ENCODE measurements around the gene TMEM63C.
"Not testable (repeated sequence)": the region's sequence is repeated elsewhere in the genome, so short reads cannot be mapped to it uniquely, and the experiment has no call there.

TMEM63C gene

DNA sequence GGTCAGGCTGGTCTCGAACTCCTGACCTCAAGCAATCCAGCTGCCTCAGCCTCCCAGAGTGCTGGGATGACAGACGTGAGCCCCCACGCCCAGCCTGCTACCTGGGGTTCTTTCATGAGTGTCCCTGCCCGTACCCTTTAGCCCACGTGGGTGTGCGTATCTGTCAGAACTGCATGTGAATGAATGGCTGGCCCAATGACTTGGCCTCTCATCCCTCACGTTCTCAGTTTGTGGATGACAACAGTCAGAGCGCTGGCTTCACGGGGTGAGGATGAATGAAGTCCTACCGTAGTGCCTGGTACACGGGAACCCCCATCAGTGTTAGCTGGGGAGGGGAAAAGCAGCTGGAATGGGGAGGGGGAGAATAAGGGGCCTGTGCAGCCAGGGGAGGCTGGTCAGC is 23.9 kb upstream of the TMEM63C start:
- DNase-seq, result no peak

DNA sequence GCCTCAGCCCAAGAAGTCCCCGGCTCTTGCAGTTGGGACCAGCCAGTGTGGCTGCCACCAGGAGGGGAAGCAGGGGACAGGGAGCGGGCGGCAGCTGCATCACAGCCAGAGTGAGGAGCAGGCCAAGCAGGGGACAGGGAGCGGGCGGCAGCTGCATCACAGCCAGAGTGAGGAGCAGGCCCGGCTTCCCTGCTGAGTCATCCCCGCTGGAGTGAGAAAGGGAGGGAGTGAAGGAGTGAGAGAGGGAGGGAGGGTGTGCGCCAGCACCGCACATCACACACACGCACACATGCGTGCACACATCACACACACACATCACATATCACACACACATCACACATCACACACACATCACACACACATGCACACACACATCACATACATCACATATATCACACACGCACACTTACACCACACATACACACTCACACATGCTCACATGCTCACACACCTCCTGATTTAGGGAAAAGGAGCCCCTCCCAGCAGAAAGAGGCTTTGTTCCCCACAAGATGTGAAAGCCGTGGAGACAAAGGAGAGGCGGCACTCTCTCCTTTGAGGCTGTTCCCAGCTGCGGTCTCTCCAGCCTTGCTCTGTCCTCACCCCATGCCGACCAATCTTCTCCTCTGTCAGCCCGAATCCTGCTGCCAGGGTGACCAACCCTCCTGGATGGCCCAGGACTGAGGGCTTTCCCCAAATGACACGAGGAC is 23.3 kb upstream of the TMEM63C start:
- DNase-seq, result peak in 2 of 3 donors; percentile 18 to 22

DNA sequence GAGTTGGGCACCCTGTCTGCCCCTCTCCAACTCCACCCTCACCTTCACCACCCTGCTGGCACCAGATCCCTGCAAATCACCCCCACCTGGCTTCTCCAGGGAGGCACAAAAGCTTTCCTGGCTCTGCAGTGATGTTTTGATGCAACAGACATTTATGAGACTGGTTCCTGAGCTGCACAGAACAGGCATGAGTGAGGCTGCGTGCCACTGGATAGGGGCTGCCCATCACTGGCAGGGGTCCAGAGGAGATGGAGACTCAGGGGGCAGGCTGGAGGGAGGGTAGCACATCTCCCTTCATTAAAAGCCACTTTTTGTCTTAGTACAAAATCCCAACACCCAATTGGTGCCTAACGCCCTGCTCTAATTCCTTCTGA is 22.7 kb upstream of the TMEM63C start:
- no peak for DNase-seq

DNA sequence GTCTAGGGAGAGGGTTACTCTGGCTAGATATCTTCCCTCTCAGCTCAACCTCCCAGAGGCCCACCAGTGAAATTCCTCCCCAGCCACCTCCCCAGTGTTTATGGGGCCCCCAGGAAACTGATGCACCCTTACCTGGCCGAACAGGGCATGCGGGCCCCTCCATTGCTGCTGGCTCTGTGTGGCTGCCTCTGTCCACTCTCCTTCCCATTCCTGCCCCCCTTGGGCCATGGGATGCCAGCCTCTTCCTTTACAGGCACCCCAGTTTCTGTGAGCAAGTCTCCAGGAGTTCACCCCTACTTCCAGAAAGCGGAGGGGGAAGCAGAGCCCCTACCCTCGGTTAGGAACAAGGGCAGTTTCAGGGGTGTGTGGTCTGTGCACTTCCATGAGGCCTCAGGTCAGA is 20.6 kb upstream of the TMEM63C start:
- DNase-seq, result no peak

DNA sequence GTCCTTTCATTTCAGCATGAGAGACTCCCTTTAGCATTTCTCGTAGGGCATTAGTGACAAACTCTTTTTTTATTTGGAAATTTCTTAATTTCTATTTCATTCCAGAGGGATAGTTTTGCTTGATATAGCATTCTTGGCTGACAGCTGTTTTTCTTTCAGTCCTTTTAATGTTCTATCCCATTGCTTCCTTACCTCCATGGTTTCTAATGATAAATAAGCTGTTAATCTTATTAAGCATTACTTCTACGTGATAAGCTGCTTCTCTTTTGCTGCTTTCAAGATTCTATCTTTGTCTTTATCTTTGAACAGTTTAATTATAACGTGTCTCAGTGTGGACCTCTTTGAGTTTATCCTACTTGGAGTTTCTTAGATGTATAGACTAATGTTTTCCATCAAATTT is 11.6 kb upstream of the TMEM63C start:
- no peak for DNase-seq

DNA sequence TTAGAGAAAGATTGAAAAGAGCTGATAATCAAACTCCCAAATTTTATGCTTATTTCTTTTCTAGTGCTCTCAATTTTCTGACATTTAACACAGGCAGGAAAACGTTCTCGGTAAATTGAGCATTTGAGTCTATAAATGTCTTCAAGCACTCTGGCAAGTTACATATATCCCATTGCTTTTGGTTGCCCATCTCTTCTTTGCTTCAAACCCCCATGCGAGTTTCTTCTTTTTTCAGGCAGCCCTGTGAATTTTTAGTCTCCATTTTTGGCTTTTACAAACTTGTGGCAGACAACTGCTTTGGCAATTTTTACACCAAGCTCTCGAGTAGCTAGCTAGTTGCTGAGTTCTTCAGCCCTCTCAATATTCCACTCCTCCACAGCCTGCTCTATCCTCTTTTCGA is 8.7 kb upstream of the TMEM63C start:
- DNase-seq, result no peak

DNA sequence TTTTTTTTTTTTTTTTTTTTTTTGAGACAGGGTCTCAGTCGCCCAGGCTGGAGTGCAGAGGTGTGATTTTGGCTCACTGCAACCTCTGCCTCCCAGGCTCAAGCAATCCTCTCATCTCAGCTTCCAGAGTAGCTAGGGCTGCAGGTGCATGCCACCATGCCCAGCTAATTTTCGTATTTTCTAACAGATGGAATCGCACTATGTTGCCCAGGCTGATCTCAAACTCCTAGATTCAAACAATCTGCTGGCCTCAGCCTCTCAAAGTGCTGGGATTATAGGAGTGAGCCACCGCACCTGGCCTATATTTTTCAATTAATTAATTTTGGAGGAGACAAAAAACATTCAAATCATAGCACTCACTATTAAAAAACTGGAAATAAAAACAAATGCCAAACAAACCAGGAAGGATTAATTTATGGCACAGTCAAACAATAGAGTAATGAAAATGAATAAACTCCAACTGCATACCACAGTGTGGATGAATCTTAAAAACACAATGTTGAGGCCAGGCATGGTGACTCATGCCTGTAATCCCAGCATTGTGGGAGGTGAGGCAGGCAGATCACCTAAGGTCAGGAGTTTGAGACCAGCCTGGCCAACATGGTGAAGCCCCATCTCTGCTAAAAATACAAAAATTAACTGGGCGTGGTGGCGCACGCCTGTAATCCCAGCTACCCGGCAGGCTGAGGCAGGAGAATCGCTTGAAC is 7.5 kb upstream of the TMEM63C start:
- not testable (repeated sequence) for DNase-seq

DNA sequence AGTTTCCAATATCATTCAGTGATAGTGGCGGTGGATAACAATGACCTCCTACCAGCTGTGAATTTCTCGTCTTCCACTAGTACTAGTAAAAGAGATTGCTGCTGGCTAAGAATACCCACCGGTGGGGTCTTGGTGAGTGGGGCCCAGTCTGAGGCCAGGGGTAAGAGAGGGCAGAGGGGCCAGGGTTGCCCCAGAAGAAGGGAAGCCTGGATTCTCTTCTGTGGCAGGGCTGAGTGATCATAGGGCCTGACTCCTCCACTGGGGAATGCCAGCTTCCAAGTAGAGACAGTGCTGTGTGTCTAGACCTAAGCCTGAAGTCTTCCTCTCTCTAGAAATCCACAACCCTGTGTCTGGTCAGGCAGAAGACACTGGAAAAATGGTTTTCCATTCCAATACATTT is 5.8 kb upstream of the TMEM63C start:
- DNase-seq, result no peak

DNA sequence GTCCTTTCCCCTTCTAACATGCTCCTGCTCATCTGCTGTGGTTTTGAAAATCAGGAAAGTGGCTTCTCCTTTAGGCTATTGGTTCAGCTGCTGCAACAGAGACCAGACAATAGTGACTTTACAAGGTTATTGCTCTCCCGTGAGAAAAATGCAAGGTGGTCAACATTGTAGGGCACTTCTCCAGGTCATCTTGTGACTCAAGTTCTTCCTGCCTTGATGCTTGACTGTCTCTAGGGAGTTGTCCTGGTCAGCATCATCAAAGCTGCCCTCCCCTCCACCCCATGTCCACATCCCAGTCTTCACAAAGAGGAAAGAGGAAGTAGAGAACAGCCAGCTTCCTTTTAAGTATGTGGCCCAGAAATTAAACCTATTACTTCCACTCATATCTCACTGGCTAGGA is 3.9 kb upstream of the TMEM63C start:
- peak in 2 of 3 donors; percentile 41 to 45 for DNase-seq

DNA sequence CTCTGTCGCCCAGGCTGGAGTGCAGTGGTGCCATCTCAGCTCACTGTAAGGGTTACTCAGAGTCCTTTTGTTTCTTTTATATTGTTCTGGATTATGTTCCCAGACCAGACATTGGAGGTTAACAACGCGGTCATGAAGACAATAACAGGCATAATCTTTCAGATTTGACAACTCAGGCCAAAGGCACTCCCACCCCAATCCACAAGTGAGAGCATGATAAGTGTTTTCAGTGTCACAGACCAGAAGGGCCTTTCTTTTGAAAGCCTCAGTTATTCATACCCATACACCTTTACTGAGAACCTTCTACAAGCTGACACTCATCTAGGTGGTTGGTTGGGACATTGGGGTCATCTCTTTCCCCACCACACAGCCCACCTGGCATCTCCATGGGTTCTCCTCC is 2.9 kb upstream of the TMEM63C start:
- no peak for DNase-seq

DNA sequence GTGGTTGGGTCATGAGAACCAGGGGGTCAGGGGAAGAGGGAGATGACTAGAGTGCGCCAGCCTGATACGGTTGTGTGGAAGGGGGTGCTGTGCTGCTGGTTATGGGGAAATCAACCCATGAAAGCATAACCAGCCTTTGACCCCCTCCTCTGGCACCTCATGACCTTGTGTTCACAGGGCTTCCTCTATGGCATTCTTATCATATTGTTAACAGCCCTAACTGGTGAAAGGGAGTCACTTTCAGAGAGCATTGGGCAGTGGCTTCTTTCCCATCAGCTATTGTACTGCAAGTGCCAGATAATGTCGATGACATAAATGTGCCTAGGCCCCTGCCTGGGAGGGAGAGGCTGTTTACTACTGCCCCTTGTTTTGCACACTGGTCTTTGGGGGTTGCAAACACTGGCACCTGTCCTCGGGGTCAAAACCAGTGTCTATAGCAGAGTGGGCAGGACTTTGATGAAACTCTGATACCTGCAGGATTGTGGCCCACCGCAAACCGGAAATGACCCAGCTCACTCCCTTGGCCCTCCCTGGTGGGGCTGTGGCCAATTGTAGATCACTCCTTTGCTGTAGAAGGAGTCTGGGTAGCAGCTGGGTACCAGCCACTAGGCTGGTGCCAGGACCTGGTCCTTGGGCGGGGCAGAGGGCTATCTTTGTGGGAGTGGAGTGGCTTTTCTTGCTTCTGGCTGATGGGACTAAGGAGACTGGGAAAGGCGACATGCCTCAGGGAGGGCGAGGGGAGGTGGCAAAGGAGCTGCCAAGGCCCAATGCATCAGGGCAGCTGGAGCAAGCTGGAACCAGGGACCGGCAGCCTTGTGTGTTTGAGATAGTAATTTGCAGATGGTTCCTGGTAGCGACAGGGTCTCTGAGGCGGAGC is 634 bp upstream of the TMEM63C start:
- no peak for DNase-seq

DNA sequence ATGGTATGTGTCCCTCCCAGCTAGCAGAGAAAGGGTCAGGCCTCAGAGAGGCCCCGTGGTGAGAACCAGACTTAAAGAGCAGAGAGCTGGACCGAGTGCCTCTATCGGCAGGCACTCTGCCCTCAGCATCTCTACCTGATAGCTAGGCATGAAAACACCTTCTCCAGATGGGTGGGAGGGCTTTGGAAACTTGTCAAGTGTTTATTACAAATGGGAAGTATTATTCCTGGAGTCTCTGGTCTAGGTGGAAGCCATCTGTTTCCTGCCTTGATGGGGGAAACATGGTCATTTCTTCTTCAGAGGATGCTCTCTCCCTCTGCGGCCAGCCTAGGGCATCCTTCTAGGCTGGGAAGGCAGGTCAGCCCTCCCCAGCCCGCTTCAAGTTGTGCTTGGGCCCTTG is 2.3 kb downstream of the TMEM63C start:
- no peak for DNase-seq

DNA sequence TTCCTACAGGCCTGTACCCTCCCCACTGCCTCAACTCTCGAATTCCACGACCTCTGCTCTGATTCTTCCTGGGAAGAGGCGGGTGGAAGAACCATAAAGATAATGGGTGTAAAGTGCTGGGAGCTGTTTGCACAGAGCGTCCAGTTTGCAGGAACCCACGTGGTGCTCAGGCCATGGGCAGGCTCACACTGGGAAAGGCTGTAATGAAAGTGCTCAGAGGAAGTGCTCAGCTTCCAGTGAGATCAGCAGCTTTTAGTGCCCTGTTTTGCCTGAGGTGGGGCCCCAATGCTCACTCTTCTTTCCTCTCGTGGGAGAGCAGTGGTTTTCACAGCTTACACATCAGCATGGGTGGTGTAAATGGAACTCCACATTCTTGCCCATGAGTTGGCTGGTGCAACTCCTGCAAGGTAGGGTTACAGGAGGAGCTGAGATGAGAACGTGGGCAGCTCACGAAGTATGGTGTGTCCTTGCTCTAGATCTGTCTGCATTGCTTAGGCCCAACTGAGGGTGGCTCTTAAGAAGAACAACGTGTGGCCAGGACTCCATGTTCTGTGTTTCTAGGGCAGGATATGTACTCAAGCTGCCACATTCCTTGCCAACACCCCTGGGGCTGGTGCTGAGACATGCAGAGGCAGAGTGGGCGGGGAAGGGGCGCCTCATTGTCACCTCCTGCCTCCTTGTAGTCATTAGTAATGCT is 2.9 kb downstream of the TMEM63C start:
- peak; percentile 18 to 27 (median 24) for DNase-seq

DNA sequence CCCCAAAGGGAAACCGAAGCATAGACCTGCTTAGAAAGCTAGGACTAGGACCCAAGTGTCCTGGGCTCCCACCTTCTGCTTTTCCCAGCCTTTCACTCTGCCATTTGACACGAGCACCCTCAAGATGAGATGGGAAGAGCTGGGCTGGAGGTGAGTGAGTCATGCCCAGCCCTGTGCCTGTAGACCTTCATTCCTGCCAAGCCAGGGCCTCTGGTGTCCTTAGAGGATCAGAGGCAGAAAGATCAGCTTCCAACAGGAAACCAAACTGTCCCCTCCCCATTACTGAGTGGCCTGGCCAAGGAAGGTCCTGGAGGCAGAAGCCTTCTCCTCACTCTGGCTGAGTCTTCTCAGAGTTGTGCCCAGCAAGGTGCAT is 3.5 kb downstream of the TMEM63C start:
- no peak for DNase-seq

DNA sequence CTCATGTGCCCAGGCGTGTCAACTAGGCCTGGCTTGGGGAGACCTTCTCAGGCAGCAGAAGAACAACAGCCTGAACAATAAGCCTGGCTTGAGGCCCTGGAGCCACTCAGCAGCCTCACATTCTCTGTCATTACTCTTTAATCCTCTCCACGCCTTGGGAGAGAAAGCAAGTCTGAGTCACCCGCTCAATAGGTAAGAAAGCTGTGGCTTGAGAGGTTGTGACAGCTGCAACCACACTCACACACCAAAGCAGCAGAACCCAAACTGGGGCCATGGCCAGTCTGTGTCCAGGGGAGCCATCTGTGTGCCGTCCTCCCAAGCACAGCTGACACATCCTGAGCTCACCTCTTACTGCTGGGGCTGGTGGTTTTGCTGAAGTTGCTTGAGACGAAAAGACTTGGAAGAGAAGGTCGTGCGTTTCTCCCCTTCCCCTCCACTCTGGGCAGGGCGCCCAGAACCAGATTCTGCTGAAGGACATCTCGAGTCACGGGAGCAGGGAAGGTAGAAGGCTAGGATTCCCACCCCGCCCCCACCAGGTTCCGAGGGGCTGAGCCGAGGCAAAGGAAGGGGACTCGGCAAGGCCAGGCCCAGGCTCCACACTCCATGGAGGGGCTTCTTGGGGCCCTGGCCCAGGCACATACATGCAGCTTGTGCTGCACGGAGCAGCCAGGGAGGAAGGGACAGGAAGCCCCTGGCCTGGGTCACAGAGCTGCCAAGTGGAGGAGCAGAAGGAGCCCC is 5.5 kb downstream of the TMEM63C start:
- no peak for DNase-seq

DNA sequence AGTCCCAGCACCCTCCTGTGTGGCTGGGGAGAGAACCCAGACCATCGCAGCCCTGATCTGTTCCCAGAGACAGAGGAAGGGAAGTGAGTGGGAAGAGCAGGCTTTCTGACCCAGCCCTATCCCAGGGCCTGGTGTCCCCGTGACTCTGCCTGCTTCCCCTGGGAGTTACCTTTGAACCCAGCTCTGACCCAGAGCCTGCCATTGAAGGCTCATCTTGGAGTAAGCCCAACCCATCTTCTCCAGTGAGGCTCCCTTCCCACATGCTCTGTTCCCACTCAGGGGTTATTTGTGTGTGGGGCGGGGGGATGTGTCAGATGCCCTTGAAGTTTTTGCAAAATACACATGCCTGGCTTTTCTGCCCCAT is 6.0 kb downstream of the TMEM63C start:
- no peak for DNase-seq

DNA sequence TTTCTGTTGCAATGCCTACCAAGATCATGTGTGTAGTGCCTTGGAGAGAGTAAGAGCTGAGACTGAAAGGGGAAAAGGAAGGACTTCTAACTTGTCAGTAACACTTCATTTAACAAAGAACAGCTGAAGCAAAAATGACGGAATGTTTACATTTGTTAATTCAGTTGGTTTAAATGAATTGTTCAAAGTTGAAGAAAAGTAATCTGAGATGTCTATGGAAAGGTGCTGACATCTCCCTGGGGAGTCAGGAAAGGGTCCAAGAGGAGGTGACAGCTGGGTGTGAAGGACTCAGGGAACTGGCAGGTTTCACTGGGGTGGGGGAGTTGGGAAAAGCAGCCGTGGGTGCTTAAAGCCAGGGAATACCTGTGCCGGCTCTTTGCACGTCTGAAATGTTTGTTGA is 7.9 kb downstream of the TMEM63C start:
- DNase-seq, result no peak

DNA sequence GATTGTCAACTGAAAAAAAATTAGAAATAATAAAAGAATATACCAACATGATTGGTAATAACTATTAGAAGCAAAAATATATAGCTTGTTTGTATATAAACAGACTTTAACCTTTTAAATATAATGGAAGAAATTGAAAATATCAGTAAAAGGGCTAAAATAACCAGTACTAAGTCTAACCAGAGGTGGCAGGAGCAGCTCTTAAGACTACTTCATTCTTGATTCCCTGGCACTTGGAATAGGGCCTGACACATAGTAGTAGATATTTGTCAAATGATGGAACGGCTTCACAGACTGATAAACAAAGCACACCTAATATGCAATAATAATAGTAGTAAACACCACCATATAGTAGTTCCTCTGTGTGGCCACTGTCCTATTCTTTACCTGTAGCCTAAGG is 9.4 kb downstream of the TMEM63C start:
- DNase-seq, result no peak

DNA sequence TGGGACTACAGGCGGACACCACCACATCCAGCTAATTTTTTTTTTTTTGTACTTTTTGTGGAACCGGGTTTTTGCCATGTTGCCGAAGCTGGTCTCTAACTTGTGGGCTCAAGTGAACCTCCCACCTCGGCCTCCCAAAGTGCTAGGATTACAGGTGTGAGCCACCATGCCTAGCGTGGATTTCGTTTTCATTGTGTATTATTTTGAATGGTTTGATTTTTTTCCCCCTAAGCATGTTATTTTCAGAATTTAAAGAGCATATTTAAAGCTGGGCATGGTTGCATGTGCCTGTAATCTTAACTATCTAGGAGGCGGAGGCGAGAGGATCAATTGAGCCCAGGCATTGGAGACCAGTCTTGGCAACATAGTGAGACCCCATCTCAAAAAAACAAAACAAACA is 13.1 kb downstream of the TMEM63C start:
- no peak for DNase-seq

DNA sequence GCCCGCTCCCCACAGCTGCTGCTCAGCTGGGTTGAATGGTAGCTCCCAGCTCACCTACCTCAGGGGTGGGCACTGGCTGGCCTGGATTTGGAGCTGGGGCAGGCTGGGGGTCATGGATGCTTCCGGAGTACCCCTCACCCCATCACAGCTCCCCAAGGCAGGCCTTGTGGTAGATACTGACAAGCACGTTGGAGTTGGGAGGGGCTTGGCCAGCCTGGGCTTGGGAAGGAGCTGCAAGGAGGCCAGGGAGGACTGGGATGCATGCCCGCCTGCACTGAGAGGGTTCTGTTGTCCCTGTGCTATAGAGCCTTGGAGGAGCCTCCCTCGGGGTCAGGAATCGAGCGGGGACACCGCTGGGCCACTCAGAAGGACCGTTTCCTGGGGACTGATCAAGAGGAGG is 14.2 kb downstream of the TMEM63C start:
- no peak for DNase-seq

DNA sequence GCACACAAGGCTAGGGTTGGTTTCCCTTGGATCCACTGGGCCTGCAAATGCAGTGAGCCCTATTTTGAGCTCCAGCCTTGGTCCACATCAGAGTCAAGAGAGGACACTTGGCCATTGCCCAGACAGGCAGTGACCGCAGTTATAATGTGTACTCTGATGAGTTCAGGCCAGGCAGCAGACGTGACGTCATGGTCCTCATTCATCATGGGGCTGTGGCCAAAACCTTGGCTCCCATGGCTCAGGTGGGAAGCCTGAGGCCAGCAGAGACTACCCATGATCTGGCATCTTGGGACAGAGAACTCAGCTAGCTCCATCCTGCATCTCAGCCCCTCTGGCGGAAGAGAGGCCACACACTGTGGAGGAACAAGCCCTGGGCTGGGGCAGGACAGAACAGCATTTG is 16.4 kb downstream of the TMEM63C start:
- DNase-seq, result no peak

DNA sequence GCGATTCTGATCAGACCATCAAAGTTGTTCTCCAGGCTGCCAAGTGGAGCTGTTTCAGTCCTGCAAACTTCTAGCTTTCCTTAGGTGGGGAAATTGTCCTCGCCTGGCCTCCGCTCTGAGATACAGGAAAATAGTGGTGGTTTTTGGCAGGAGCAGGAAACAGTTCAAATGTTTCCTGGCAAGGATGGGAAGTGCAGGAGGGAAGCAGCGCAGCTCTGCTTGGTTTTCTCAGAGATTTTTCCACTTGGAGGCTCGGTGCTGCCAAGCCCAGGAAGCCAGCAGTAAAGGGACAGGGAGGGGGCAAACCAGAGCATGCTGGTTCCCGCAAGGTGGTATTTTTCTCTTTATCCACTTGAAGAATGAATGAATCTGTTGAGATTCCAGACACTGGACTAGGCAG is 17.0 kb downstream of the TMEM63C start:
- DNase-seq, result no peak

DNA sequence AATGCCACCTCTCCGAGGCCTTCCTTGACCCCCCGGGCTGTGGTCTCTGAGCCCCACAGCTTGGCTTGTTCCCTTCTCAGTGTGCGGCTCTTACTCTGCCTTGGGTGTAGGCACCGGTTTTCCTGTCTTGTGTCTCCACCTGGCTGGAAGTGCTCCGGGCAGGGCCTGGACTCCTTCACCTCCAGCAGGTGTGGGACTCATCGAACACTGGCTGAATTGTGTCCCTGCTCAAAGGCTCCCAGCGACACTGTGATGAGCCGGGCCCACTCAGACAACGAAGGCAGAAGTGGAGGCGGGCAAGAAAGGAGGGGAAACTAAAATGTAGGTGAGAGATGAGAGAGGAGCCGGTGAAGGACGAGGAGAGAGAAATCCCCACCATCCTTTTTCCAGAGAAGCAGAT is 18.0 kb downstream of the TMEM63C start:
- DNase-seq, result no peak

All from suppressor macrophage treated with lipopolysaccharide for 1 hour (primary cell).